AG08396 (cell line): ENCODE data around the gene MXRA7.
"Not testable (repeated sequence)": the region's sequence is repeated elsewhere in the genome, so short reads cannot be mapped to it uniquely, and the experiment has no call there.

Experiments used
- DNase-seq: peaks from one replicate; pipeline ENCODE4 v3.0.0; 2012; ENCODE audit warnings: low spot score, mixed read lengths

The MXRA7 gene

DNA sequence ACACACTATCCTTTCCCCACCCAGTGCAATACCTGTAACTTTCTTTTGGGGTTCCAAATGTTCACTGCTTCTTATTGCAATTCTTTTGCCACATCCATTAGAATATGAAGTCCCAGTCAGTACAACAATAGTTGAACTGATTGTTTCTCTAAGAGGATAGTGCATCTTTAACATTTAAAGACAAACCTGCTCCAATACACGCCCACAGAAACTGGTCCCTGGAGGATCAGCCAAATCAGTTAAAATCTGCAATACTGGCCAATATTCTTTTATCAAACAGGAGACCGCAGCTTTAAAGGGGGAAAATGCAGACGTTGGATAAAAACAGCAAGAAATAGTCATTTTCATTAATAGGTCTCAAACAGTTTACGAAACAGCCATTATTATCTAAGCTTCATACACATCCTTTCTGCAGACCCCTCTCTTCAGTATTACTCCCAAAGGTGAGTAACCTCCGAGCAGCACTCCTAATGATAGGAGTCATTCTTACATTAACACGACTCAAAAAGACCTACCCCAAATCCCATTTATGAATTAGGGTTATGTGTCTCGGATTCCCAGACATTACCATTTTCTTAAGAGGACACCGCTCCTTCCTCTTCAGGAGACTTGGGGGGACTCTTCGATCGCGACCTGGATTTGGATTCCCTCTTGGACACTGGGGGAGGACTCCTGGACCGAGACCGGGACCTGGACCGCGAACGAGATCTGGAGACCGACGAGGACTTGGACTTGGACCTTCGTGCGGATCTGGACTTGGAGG is 25.0 kb upstream of the MXRA7 start:
- no peak for DNase-seq

DNA sequence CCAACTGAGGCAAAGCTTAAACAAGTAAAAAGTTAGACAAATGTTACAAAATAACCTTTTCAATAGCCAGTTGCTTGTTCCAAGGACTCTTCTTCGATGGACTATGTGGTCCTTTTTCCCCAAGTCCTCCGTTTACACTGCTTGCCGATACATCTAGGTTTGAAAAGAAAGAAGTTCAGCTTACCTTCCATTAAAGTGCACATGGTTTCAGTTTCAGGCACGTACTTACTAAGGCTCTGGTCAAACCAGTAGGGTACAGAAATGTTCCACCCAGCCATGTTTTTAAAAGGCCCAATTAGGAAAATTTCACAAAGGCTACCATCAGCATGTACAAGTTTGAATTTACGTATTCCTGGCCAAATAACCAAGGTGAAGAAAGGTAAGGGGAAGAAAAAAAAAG is 24.2 kb upstream of the MXRA7 start:
- no peak for DNase-seq

GRCh38 chr17:76734080-76734840 is 23.5 kb upstream of the MXRA7 start:
- no peak for DNase-seq

- DNase-seq = no peak
Measured at GRCh38 chr17:76733618-76733957, 22.8 kb upstream of the MXRA7 start.

DNA sequence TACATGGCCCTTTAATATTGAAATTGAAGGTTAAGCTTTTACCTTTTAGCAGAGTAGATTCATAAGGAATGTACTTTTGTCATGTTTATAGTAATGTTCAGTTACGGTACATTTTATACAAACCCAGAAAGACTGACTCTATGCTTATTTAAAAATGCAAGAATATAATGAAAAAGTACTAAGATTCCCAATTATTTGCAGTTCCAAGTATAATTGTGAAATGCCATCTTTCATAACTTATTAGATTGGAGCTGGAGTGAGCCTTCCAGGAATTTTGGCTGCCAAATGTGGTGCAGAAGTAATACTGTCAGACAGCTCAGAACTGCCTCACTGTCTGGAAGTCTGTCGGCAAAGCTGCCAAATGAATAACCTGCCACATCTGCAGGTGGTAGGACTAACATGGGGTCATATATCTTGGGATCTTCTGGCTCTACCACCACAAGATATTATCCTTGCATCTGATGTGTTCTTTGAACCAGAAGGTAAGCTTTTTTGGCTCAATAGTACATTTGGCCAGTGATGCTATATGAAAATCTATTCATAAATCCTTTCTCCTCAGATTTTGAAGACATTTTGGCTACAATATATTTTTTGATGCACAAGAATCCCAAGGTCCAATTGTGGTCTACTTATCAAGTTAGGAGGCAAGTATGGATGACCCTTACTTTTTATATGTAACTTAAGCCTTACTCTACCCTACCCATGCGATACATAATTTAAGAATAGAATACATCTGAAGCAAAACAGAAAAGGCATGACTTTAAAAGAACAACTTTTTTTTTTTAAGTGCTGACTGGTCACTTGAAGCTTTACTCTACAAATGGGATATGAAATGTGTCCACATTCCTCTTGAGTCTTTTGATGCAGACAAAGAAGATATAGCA is 22.2 kb upstream of the MXRA7 start:
- no peak for DNase-seq

DNA sequence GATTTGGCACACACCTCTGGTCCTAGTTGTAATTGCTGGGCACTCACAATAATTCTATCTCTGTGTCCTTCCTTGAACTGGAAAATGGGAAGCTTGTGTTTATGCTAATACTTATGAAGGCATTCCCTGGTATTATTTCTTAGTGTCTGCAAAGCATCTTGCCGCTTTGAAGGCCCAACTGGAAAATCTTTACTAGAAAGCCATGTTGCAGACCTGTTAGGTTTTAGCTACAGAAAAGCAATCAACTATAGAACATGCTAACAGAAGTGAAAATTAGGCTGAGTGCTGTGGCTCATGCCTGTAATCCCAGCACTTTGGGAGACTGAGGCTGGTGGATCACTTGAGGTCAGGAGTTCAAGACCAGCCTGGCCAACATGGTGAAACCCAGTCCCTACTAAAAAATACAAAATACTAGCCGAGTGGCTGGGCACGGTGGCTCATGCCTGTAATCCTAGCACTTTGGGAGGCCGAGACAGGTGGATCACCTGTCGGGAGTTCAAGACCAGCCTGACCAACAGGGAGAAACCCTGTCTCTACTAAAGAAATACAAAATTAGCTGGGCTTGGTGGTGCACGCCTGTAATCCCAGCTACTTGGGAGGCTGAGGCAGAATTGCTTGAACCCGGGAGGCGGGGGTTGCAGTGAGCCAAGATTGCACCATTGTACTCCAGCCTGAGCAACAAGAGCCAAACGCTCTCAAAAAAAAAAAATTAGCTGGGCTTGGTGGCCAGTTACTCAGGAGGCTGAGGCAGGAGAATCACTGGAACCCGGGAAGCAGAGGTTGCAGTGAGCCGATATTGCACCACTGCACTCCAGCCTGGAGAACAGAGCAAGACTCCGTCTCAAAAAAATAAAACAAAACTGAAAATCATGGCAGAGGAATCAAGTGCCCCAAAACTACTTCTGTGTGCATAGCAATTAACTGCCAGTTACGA is 21.3 kb upstream of the MXRA7 start:
- DNase-seq = not testable (repeated sequence)

- DNase-seq = no peak
Measured at GRCh38 chr17:76727745-76728456, 17.1 kb upstream of the MXRA7 start.

DNA sequence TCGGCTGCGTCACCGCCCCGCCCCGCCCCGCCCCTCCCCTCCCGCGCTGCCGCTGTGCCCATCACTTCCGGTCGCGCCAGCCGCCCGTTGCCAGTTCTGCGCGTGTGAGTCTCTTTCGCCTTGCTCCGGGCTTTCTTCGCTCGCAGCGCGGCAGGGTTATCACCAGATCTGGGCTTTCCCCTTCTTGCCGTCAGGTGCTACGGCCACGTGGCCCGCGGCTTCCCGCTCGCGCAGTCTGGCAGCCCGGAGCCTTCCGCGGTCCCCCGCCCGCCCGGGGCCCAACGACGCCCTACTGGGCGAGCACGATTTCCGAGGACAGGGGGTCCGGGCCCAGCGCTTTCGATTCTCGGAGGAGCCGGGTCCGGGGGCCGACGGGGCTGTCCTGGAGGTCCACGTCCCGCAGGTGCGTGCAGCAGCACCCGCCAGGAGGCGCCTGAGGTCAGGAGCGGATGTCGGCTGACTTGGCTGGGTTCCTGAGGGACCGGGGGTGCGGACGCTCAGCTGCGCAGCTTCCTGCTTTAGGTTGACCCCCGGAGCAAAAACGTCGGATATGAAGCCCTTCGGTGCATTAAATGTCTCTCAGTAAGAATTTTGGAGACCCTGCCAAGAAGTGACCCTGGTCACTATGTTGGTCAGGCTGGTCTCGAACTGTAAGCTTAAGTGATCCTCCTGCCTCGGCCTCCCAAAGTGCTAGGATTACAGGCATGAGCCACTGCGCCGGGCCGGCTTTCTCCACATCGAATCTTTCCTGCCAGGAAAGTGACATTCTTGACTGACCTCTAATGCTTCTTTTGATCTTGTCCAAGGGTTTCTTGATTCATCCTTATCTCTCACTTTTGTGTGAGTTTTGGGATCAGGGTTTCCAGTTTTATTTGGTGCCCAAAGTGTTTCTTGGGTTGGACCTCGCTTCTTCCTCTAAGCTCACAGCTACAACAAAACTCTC is 16.3 kb upstream of the MXRA7 start, which contains the start of gene METTL23:
Gene METTL23 (plus strand): TSS at position 64 of the 943 bp plus-strand sequence. CDS start 2,872 bp downstream, outside the sequence.
- DNase-seq = peak; percentile 85

- DNase-seq = peak; percentile 96
Measured at GRCh38 chr17:76726231-76726775, 15.5 kb upstream of the MXRA7 start, which contains the start of gene JMJD6. JMJD6 (minus strand) TSS chr17:76726606; CDS start chr17:76726475, 131 bp downstream.

DNA sequence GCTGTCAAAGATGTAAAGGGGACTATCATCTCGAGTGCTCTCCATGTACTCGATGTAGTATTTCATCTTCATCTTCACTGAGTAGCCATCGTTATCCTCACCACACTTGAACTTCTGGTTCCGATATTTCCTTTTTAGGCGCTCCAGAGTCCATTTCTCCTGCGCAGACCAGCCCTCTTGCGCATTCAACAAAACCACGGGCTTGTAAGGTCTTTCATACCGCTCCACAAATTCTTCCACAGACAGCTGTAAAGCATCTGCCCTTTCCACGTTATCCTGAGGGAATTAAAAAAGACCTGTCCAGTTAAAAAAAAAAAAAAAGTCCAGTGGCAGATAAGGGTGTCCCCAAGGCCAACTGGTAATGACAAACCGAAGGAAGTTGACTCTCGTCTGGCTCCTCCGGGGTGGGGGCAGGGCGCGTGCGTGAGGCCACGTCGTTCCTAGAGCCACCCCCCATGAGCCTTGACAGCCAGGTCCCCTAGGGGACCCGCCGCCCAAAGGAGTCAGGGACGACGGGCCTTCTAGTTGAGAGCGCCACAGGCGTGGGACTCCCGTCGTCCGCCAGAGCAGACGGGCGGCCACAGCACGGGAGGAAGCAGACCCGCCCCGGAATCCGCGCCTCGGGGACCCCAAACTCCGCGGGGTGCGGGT is 14.9 kb upstream of the MXRA7 start:
- peak; percentile 52 for DNase-seq

DNA sequence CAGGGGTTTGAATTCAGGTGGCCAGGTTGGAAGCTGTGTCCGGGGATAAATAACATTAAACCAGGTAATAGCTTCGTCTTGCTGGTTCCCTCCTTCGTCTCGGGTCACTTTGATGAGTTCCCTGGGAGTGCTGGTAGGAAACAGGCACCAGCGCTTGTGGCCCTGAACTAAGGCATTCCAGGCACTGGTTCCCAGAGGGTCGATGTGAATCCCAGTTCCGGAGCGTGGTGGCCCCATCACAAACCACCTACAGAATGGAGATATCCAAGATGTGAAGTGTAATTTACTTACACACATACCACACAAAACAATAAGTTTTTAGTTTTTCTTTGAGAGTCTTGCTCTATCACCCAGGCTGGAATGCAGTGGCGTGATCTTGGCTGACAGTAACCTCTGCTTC is 13.0 kb upstream of the MXRA7 start:
- DNase-seq = no peak

DNA sequence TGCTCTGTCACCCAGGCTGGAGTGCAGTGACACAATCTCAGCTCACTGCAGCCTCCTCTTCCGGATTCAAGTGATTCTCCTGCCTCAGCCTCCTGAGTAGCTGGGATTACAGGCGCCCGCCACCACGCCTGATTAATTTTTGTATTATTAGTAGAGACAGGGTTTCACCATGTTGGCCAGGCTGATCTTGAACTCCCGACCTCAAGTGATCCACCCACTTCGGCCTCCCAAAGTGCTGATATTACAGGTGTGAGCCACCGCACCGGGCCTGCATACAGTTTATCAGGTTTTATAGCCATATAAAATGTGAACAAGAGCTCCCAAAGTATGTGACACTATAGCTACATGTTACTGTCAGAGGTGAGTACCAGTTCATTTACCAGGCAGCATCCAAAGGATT is 12.2 kb upstream of the MXRA7 start:
- DNase-seq = not testable (repeated sequence)

GRCh38 chr17:76722279-76722678 is 11.5 kb upstream of the MXRA7 start:
- DNase-seq = no peak

DNA sequence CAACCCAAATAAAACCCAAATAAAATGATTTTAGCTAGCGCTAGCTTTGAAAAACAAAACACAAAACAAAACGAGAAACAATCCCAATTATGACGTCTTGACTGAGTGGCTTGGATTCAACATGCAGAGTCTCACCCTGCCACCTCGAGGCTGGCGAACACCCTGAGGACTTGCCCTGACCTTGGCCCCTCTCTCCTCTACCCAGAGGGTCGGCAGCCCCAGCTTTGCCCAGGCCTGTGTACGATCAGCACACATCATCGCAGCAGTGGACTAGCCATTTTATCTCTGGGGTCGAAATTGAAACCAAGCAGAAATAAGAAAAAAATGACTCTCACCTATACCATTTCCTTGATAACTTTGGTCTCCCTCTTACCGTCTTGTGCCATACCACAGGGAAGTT is 10.7 kb upstream of the MXRA7 start:
- DNase-seq = no peak

GRCh38 chr17:76720941-76721340 is 10.2 kb upstream of the MXRA7 start:
- DNase-seq = no peak

DNA sequence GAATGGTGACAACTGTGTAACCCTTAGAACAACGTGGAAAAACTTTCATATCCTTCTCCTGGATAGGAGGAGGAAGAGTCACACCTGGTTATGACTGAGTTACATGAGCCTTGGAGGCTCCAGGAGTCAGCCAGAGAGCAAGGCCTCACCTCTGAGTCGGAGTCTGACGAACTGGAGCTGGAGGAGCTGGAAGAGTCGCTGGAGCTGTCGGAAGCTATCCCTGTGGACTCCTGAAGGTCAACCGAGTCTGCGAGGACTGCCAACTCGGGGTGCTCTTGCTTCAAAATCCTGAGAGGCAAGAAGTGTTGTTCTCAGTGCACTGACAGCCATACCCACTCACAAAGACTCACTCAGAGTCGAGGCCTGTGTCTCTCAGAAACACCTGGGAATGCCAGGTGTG is 9.4 kb upstream of the MXRA7 start:
- no peak for DNase-seq

DNA sequence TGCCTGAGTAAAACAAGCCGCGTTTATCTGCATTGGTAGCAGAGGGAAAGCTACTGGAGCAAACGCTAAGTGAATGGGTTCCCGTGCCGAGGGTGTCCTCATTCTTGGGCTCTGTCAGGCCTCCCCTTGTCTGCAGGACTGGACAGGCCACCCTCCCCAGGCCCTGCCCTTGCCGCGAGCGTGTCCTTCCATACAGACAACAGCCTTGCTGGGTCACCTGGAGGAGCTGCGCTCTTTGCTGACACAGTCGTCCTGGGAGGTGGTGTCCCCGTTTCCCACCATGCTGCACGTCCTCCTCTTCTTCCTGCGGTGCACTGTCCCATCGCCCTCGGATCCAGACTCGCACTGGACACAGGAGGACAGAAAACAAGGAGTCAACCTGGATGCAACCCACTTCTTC is 7.8 kb upstream of the MXRA7 start:
- no peak for DNase-seq

DNA sequence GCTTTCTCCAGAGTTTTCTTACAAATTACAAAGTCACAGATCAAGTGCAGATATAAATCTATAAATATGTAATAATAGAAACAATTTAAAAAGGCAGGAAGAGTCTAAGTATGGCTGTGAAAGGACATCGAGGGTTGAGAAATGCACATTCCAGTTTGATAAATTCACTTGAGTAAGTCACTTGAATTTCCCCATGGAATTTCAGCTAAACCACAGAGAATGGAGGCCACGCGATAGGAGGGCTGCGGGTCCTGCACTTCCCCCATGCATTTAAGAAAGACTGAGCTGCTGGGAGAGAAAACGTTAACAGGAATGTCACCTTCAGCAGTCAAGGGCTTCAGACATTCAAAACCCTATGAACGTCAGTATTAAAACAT is 6.1 kb upstream of the MXRA7 start:
- DNase-seq = peak; percentile 71
